ENCODE results near the gene GSTM3.

GSTM3 gene

DNA sequence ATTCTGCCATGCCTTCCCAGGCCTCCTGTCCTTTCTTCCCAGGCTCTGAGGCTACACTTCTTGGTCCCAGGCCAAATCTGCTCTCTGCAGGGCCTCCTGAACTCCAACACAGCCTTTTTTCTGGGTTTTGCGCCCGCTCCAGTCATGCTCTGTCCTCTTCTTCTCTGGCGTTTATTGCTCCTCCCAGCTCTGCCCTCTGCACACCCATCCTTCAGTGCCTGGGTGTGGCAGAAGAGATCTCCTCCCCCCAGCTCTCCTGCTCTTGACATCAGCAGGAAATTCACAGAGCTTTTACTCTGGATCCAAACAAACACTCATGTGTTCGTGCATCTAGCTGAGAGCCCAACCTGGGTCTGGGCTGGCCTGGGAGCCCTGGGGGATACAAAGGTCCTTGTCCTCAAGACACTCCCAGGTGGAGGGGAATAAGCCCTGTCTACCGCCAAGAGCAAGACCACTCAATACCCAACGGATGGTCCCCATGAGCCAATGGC, 45.7 kb upstream of the GSTM3 start:
- TF ChIP-seq, protein P1, sequence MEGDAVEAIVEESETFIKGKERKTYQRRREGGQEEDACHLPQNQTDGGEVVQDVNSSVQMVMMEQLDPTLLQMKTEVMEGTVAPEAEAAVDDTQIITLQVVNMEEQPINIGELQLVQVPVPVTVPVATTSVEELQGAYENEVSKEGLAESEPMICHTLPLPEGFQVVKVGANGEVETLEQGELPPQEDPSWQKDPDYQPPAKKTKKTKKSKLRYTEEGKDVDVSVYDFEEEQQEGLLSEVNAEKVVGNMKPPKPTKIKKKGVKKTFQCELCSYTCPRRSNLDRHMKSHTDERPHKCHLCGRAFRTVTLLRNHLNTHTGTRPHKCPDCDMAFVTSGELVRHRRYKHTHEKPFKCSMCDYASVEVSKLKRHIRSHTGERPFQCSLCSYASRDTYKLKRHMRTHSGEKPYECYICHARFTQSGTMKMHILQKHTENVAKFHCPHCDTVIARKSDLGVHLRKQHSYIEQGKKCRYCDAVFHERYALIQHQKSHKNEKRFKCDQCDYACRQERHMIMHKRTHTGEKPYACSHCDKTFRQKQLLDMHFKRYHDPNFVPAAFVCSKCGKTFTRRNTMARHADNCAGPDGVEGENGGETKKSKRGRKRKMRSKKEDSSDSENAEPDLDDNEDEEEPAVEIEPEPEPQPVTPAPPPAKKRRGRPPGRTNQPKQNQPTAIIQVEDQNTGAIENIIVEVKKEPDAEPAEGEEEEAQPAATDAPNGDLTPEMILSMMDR (conservative IDR thresholded peaks at IDR 0.05; ENCODE audit: low read depth, low read length) = no peak
- DNase-seq (ENCODE audit: low read depth) = peak; percentile 78
- no peak overlapping the region for H3K4me3 ChIP-seq (ENCODE audit: low read depth, low read length)

- H3K4me3 ChIP-seq (ENCODE audit: low read depth, low read length) = no peak overlapping the region
- TF ChIP-seq, protein P1 (conservative IDR thresholded peaks at IDR 0.05; ENCODE audit: low read depth, low read length) = no peak
- no peak for DNase-seq (ENCODE audit: low read depth)
These were observed 45.3 kb upstream of the GSTM3 start for GRCh38 chr1:109786112-109786480.

- H3K4me3 ChIP-seq (ENCODE audit: low read depth, low read length) = no peak overlapping the region
- DNase-seq (ENCODE audit: low read depth) = no peak
- TF ChIP-seq, protein P1 (conservative IDR thresholded peaks at IDR 0.05; ENCODE audit: low read depth, low read length) = no peak
These were observed 44.7 kb upstream of the GSTM3 start for GRCh38 chr1:109785446-109786111.

GRCh38 chr1:109784551-109785252, 43.9 kb upstream of the GSTM3 start:
- peak; percentile 60 for DNase-seq (ENCODE audit: low read depth)
- TF ChIP-seq, protein P1 (conservative IDR thresholded peaks at IDR 0.05; ENCODE audit: low read depth, low read length) = no peak
- no peak overlapping the region for H3K4me3 ChIP-seq (ENCODE audit: low read depth, low read length)

DNA sequence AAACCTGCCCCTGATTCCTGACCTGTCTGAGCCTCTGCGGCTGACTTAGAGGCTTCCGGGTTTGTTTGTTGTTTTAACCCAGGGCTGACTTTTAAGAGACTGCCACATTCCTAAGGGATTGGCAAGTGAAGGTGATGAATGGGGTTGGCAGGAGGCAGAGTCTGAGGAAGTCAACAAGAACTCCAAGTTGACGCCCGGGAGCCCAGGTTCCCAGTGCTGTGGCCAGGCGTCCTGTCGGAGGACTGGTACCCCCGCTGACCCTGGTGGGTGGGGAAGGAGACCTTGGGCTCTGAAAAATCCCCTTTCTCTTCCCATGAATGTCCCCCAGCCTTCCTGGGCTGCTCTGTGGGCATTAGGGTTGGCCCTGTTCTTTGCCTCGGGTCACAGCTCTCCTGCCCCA, 42.6 kb upstream of the GSTM3 start:
- peak; percentile 58 for DNase-seq (ENCODE audit: low read depth)
- TF ChIP-seq, protein P1 (conservative IDR thresholded peaks at IDR 0.05; ENCODE audit: low read depth, low read length) = no peak
- H3K4me3 ChIP-seq (ENCODE audit: low read depth, low read length) = no peak overlapping the region

- H3K4me3 ChIP-seq (ENCODE audit: low read depth, low read length) = no peak overlapping the region
- TF ChIP-seq, protein P1 (conservative IDR thresholded peaks at IDR 0.05; ENCODE audit: low read depth, low read length) = no peak
- no peak for DNase-seq (ENCODE audit: low read depth)
These were observed 42.1 kb upstream of the GSTM3 start for GRCh38 chr1:109782927-109783326.
